Mammary epithelial cell (primary cell): ENCODE results near the gene CLSTN1.

ENCODE experiments used
- EZH2 ChIP-seq: IDR thresholded peaks from 2 replicates; pipeline ENCODE4 v1.6.1; 2012; ENCODE audit warnings: low read length, inconsistent platforms, borderline replicate concordance
- TF ChIP-seq, protein P1 (sequence below), 2 donors: IDR thresholded peaks in 1 of 2; conservative IDR thresholded peaks in 1 of 2; 2 replicates each; pipeline ENCODE4 v1.5.1; 2011 to 2012; ENCODE audit warnings: inconsistent platforms in 2 of 2, low read length in 2 of 2, mild to moderate bottlenecking in 2 of 2, control low read depth in 1 of 2, low read depth in 1 of 2; ENCODE audit not compliant: insufficient read depth in 1 of 2; ENCODE audit errors: extremely low read depth in 1 of 2

- TF ChIP-seq, protein P1, sequence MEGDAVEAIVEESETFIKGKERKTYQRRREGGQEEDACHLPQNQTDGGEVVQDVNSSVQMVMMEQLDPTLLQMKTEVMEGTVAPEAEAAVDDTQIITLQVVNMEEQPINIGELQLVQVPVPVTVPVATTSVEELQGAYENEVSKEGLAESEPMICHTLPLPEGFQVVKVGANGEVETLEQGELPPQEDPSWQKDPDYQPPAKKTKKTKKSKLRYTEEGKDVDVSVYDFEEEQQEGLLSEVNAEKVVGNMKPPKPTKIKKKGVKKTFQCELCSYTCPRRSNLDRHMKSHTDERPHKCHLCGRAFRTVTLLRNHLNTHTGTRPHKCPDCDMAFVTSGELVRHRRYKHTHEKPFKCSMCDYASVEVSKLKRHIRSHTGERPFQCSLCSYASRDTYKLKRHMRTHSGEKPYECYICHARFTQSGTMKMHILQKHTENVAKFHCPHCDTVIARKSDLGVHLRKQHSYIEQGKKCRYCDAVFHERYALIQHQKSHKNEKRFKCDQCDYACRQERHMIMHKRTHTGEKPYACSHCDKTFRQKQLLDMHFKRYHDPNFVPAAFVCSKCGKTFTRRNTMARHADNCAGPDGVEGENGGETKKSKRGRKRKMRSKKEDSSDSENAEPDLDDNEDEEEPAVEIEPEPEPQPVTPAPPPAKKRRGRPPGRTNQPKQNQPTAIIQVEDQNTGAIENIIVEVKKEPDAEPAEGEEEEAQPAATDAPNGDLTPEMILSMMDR (conservative IDR thresholded peaks at IDR 0.05 in 1 of 2, IDR thresholded peaks at IDR 0.05 in 1 of 2; ENCODE audit: extremely low read depth in 1 of 2, insufficient read depth in 1 of 2, low read depth in 1 of 2, low read length in 2 of 2): no peak
- TF ChIP-seq EZH2: no peak
Observed at GRCh38 chr1:9852004-9852403, 28.2 kb upstream of the CLSTN1 start.
